ENCODE measurements around the gene PGBD1.
"Not testable (repeated sequence)": the region's sequence is repeated elsewhere in the genome, so short reads cannot be mapped to it uniquely, and the experiment has no call there.

PGBD1 gene

GRCh38 chr6:28266962-28267694 lies 14.2 kb upstream of the PGBD1 start, which contains the start of gene ZSCAN26:
TSS of gene ZSCAN26 (plus strand) at chr6:28267143. CDS start at chr6:28271920, 4,777 bp downstream.
- intact Hi-C loops (cut with DNase I) = loop anchor here (5.0 to 10.0 kb wide), 2 partner anchors 65 to 182 kb away; partner anchors contain the start of gene ZNF165
- DNase-seq = peak; percentile 74 to 97 (median 82)

GRCh38 chr6:28267695-28268059 lies 13.7 kb upstream of the PGBD1 start:
- DNase-seq = no peak
- intact Hi-C loops (cut with DNase I) = loop anchor here (5.0 to 10.0 kb wide), 2 partner anchors 65 to 183 kb away; partner anchors contain the start of gene ZNF165

GRCh38 chr6:28269492-28269891 lies 11.9 kb upstream of the PGBD1 start:
- intact Hi-C loops (cut with DNase I) = loop anchor here (5.0 to 10.0 kb wide), 2 partner anchors 63 to 185 kb away; partner anchors contain the start of gene ZNF165
- no peak for DNase-seq

- intact Hi-C loops (cut with DNase I) = loop anchor here (5.0 kb wide), 1 partner anchor 82 kb away; no protein-coding TSS in a partner anchor
- no peak for DNase-seq
Measured at GRCh38 chr6:28274888-28275287, 6.5 kb upstream of the PGBD1 start.

- no peak for DNase-seq
- intact Hi-C loops (cut with DNase I) = no loop called here
Measured at GRCh38 chr6:28277746-28278145, 3.6 kb upstream of the PGBD1 start.

- DNase-seq = no peak
- intact Hi-C loops (cut with DNase I) = no loop called here
Measured at GRCh38 chr6:28280595-28281287, 631 bp upstream of the PGBD1 start.

- no peak for DNase-seq
- intact Hi-C loops (cut with DNase I) = no loop called here
Measured at GRCh38 chr6:28282926-28283325, 1.6 kb downstream of the PGBD1 start.

GRCh38 chr6:28291573-28291972 lies 10.2 kb downstream of the PGBD1 start:
- intact Hi-C loops (cut with DNase I) = no loop called here
- no peak for DNase-seq

GRCh38 chr6:28295326-28295725 lies 14.0 kb downstream of the PGBD1 start:
- intact Hi-C loops (cut with DNase I) = no loop called here
- DNase-seq = no peak

- DNase-seq = no peak
- intact Hi-C loops (cut with DNase I) = no loop called here
Measured at GRCh38 chr6:28296520-28297060, 15.2 kb downstream of the PGBD1 start.

GRCh38 chr6:28303570-28303969 lies 22.2 kb downstream of the PGBD1 start:
- intact Hi-C loops (cut with DNase I) = no loop called here
- DNase-seq = no peak

- intact Hi-C loops (cut with DNase I); DNase-seq: not testable (repeated sequence)
Measured at GRCh38 chr6:28306363-28306762, 25.0 kb downstream of the PGBD1 start.

- DNase-seq = no peak
- intact Hi-C loops (cut with DNase I) = no loop called here
Measured at GRCh38 chr6:28311139-28311823, 29.9 kb downstream of the PGBD1 start.

GRCh38 chr6:28312939-28313338 lies 31.6 kb downstream of the PGBD1 start:
- no peak for DNase-seq
- intact Hi-C loops (cut with DNase I) = no loop called here

GRCh38 chr6:28315628-28316027 lies 34.3 kb downstream of the PGBD1 start:
- intact Hi-C loops (cut with DNase I) = no loop called here
- peak in 2 of 10 donors; percentile 4 to 12 for DNase-seq

GRCh38 chr6:28317866-28318265 lies 36.5 kb downstream of the PGBD1 start:
- intact Hi-C loops (cut with DNase I); DNase-seq: not testable (repeated sequence)

GRCh38 chr6:28322661-28323060 lies 41.3 kb downstream of the PGBD1 start:
- intact Hi-C loops (cut with DNase I) = no loop called here
- DNase-seq = no peak

- DNase-seq = no peak
- intact Hi-C loops (cut with DNase I) = no loop called here
Measured at GRCh38 chr6:28323813-28324424, 42.5 kb downstream of the PGBD1 start.

- DNase-seq = no peak
- intact Hi-C loops (cut with DNase I) = no loop called here
Measured at GRCh38 chr6:28326371-28326948, 45.1 kb downstream of the PGBD1 start.

- intact Hi-C loops (cut with DNase I) = loop anchor here (5.0 kb wide), 1 partner anchor 63 kb away; the partner anchor contains the start of gene ZSCAN26
- DNase-seq = no peak
Measured at GRCh38 chr6:28330041-28330440, 48.7 kb downstream of the PGBD1 start.

Data from posterior cingulate gyrus (tissue), 11 donors.